Fibroblast of mammary gland (primary cell): ENCODE measurements around the gene NOL9.

ENCODE experiments used
- DNase-seq: peaks from one replicate; pipeline ENCODE4 v3.0.0-alpha.2; 2010; ENCODE audit warnings: low read depth
- H3K4me3 ChIP-seq: 2 replicates; pipeline ENCODE4 v1.5.1; 2011; ENCODE audit warnings: low read depth, mild to moderate bottlenecking, low read length, moderate library complexity; ENCODE audit not compliant: control insufficient read depth
- TF ChIP-seq, protein P1 (sequence below): conservative IDR thresholded peaks from 2 replicates; pipeline ENCODE4 v1.5.1; 2011; ENCODE audit warnings: low read depth, low read length, inconsistent platforms; ENCODE audit not compliant: control insufficient read depth, insufficient read depth

Gene NOL9

DNA sequence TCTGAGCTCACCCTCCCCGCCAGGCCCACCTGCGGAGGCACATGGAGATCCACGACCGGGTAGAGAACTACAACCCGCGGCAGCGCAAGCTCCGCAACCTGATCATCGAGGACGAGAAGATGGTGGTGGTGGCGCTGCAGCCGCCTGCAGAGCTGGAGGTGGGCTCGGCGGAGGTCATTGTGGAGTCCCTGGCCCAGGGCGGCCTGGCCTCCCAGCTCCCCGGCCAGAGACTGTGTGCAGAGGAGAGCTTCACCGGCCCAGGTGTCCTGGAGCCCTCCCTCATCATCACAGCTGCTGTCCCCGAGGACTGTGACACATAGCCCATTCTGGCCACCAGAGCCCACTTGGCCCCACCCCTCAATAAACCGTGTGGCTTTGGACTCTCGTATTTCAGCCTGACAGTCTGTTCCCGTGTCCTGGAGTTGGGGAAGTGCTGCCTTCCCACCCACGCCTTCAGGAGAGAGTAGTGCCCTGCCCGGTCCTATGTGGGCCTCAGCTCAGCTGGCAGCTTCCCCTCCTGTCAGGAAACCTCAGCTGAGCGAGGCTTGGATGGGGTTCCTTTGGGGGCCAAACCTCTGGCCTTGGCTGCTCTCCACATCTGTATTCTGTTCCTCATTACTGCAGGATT, 34.7 kb upstream of the NOL9 start:
- TF ChIP-seq, protein P1, sequence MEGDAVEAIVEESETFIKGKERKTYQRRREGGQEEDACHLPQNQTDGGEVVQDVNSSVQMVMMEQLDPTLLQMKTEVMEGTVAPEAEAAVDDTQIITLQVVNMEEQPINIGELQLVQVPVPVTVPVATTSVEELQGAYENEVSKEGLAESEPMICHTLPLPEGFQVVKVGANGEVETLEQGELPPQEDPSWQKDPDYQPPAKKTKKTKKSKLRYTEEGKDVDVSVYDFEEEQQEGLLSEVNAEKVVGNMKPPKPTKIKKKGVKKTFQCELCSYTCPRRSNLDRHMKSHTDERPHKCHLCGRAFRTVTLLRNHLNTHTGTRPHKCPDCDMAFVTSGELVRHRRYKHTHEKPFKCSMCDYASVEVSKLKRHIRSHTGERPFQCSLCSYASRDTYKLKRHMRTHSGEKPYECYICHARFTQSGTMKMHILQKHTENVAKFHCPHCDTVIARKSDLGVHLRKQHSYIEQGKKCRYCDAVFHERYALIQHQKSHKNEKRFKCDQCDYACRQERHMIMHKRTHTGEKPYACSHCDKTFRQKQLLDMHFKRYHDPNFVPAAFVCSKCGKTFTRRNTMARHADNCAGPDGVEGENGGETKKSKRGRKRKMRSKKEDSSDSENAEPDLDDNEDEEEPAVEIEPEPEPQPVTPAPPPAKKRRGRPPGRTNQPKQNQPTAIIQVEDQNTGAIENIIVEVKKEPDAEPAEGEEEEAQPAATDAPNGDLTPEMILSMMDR, result no peak
- DNase-seq, result no peak
- H3K4me3 ChIP-seq, result no peak overlapping the region

DNA sequence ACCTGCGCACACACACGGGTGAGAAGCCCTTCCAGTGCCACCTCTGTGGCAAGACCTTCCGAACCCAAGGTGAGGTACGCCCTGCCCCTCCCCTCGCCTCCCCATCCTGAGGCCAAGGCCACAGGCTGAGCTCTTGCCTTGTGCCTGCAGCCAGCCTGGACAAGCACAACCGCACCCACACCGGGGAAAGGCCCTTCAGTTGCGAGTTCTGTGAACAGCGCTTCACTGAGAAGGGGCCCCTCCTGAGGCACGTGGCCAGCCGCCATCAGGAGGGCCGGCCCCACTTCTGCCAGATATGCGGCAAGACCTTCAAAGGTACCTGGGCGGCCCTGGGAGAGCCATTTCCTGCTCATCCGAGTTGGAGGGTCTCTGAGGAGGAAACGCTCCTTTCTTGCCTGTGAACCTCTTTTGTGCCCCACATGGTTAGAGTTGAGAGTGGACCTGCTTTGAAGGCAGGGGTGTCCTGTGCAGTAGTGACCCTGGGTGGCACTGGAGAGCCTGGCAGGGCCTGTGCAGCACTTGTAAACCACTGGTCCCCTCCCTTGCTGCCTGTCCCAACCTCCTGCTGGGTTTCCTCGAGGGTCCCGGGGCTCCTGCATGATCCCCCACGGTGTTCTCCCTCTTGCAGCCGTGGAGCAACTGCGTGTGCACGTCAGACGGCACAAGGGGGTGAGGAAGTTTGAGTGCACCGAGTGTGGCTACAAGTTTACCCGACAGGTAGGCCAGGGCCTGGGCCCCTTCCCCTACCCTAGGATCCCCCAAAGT, 34.0 kb upstream of the NOL9 start:
- no peak for DNase-seq
- TF ChIP-seq, protein P1, result no peak
- no peak overlapping the region for H3K4me3 ChIP-seq

DNA sequence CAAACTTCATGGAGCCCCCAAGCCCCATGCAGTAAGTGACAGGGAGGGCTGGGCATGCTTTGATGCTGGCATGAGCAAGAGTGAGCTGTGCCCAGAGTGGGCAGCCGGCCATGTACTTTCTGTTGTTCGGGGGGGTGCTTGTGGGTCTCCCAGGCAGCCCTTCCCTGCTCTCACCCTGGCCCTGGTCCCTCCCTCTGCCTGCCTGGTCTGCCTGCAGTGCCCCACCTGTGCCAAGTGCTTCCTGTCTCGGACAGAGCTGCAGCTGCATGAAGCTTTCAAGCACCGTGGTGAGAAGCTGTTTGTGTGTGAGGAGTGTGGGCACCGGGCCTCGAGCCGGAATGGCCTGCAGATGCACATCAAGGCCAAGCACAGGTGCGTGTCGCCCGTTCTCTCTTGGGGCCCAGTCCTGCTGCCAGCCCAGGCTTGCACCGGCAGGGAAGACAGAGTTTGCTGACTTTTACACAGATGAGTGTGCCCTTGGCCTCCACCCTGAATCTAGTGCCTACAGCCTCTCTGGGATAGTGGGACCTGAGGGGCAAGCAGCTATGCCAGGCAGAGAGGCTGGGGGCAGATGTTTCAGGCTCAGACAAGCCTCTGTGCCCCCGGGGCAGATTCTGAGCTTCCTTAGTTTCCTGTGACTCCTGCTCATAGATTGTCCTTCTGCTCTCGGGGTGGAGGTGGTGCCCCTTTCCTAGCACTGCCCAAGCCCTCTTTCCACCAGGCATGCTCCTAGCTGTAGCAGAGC, 33.1 kb upstream of the NOL9 start:
- no peak overlapping the region for H3K4me3 ChIP-seq
- DNase-seq, result no peak
- TF ChIP-seq, protein P1, result no peak

DNA sequence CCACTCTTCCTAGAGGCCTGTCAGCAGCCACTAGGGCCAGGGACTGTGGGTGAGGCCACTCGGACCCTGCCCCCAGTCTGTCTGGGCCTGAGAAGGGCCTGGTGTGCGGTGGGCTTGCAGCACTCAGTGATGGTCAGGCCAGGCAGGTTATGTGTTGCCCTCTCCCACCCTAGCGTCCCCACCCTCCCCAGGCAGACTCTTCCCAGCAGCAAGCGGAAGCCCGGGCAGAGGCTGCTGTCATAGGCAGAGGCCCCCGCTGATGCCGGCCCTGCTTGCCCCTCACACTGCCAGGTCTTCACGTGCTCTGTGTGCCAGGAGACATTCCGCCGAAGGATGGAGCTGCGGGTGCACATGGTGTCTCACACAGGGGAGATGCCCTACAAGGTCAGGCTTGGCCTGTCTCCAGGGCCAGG, 32.1 kb upstream of the NOL9 start:
- DNase-seq, result no peak
- TF ChIP-seq, protein P1, result no peak
- no peak overlapping the region for H3K4me3 ChIP-seq

DNA sequence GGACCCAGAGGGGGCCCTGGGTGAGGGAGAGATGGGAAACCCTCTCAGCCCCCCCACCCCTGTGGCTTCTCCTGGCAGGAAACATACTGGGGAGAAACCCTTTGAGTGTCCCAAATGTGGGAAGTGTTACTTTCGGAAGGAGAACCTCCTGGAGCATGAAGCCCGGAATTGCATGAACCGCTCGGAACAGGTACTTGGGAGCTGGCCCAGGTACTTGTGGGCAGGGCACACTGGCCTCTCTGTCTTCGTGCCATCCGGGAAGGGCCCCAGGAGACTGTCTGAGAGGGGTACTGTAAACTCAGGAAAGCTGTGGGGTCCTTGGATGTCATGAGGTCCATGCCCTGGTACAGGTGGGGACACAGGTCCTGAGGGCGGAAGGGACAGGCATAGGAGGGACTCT, 31.5 kb upstream of the NOL9 start:
- H3K4me3 ChIP-seq, result no peak overlapping the region
- DNase-seq, result no peak
- TF ChIP-seq, protein P1, result no peak

DNA sequence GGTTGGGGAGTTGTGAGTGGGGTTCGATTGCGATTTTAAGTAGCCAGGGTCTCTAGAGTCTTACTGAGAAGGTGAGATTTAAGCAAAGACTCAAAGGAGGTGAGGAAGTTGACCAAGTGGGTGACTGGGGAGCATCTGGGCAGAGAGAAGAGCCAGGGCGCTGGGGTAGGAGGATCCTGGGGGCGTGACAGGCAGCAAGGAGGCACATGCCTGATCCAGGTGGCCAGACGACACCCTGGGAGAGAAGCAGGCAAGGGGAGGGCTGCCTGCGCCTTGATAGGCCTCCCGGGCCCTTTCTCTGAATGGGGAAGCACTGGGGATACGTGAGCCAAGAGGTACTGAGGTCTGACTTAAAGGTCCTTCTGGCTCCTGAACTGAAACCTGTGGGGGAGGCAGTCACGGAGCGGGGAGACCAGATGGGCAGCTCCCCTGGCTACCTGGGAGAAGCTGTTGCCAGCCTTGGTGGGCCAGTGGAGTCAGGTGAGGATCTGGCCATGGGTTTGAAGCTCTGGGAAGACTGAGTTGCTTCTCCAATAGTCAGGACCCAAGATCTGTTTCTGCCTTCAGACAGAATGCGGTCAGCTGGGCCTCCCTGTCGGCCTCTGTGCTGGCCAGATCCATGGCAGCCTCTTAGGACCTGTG, 30.9 kb upstream of the NOL9 start:
- TF ChIP-seq, protein P1, result no peak

More for the DNA sequence above, 30.9 kb upstream of the NOL9 start:
- DNase-seq, result no peak
- no peak overlapping the region for H3K4me3 ChIP-seq
